Medulla oblongata (tissue), 1 donor: ENCODE data around the gene BICD2.
A peak's percentile ranks its signal among the peaks of the same experiment; 100 is the strongest.

Experiments used
- DNase-seq: peaks from one replicate; pipeline ENCODE4 v3.0.0-alpha.2; 2015; ENCODE audit errors: extremely low spot score

The BICD2 gene

DNA sequence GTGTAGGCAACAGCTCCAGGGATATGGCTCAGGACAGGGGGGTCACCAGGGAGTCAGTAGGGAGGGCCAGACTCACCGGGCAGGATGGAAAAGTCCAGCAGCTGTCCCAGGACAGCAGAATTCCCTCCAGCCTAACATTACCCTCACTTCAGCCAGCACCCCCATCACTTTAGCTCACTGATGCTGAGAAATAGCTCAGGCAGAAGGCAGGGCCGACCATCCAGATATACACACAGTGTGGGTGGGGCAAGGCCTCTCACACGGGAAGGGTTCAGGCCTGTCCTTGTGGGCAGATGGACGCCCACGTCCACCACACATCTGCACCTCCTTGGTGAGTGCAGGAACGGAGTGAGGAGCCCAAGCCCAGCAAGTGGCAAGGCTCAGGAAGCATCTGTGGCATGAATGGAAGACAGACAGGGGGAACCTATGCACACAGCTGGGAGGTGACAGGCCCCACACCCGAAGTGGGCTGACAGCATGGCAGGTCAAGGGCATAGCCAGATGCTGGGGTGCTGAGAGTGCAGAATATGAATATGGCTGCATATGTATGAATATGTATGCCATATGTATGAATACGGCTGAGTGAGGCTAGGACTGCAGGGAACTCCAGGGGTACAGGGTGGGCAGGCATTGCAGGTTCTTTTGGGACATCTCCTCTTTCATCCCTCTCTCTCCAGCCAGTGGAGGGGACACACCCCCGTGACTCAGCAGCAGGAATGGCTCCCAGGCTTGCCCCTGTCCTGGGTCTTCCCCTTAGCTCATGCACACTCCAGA lies 17.0 kb downstream of the BICD2 start:
- DNase-seq, result no peak

DNA sequence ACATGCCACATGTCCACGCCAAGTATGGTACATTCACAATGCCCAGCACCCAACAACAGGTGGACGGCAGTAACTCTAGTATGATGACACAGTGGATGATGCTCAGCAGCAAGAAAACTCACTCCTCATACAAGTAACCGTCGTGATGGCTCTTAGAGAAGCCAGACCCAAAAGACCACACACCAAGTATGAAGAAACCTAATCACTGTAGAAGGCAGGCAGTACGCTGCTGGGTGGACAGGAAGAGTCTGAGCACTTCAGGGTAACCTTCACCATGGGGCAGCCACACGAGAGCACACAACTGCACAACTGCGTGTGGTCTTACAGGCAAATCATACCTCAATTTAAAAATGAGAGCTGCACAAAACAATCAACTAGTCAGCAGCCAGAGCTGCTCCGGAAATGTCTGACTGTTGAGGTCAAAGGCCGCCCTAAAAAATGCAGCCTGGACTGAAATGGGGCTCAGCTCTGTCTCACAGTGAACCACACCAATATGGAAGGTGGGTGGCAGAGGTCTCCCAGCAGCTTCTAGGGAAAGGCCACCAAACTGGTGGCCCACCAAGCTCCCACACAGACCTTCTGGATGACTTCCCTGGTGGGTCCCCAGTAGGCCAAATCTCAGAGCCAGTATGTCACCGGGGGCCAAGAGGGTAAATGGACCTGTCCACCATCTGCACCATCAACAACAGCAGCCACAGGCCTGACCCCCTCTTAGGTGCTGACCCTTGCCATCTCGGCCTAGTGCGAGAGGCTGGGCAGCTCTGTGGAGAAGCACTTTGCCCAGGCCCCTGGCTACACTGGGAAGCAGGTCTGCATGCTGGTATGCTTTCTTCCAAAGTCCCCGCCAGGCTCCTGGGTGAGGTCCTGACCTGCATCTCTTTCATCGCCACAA lies 17.8 kb downstream of the BICD2 start:
- no peak for DNase-seq

DNA sequence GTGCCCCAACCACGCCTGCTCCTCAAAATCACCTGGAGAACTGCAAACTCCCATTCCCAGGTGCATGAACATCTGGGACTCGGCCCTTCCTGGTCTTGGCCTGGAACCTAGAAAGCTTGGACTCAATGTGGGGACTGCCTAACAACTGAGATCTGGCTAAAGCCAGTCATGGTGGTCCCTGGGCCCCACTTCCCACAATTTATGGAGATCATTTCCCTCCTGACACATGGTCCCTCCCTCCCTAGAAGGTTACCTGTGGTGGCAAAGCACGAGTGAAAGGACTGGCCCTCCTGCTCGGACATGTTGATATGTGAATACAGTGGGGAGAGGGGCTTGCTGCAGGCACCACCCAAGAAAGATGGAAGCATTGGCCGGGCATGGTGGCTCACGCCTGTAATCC lies 18.8 kb downstream of the BICD2 start:
- DNase-seq, result no peak

DNA sequence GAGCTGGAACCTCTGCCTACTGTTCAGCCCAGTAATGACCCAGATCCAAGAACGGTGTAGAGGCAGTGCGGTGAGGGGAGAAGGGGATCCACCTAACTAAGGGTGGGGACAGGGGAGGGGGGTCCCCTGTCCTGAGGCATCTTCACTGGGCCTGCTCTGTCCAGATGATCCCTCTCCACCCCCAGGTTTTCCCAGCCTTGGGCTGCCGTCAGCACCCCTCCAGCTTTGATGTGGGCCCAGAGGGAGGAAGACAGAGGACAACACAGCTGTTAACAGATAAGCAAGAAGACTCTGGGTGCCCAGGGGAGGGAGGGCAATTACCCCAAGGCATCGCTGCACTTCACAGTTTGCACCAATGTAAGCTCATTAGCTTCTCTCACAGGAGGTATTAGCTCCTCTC lies 19.3 kb downstream of the BICD2 start:
- DNase-seq, result no peak

DNA sequence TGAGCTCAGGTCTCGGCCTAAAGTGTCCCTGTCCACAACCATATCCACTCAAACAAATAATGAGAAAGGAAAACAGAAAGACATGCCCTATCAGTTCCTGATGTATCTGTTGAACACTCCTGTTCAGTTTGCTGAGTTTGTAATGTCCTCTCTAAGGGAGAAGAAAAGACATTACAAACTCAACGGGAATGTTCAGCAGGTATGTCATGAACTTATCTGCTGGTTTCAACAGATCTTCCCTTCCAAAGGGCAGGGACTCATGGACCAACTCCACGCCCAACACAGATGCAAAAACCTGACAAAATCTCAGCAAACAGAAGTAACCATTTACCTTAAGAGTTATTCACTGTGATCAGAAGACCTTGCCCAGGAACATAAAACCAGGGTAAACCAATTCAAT lies 23.7 kb downstream of the BICD2 start:
- DNase-seq, result no peak

DNA sequence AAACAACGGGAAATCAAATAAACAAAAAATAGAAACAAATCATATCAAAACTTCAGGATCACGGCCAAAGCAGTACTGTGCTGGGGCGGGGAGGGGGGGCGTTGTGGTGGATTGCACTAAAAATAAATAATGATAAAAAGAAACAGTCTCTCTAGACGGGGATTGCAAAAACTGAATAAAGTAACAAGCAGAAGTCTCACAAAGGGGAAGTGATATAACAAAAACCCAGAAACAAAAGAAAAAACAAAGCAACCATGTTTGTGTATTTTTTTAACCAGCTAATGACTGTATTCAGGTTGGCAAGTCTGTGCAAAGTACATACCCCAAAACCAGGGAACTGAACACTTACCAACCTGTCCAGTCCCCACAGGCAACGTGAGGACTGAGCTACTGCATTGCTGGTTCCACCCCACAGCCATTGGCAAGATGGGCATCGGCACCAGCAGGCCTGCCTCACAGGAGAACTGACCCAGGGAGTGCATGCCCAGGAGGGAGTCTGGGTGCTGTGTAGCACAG lies 24.1 kb downstream of the BICD2 start:
- DNase-seq, result no peak

DNA sequence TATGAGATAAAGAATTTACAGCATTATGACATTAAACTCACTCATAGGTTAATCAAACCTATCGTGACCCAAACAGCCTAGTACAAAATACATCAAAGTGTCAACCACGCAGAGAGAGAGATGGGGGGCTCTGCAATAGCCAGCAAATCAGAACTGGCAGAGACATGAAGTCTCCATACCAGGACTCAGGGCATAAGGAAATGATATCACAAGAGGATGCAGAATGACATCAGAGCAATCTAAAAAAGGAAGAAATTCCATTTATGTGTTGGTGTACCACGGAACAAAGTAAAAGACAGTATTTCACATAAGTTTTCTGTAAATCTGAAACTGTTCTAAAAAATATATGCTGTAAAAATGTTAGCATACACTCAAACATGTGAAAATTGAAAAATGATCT lies 24.6 kb downstream of the BICD2 start:
- no peak for DNase-seq

DNA sequence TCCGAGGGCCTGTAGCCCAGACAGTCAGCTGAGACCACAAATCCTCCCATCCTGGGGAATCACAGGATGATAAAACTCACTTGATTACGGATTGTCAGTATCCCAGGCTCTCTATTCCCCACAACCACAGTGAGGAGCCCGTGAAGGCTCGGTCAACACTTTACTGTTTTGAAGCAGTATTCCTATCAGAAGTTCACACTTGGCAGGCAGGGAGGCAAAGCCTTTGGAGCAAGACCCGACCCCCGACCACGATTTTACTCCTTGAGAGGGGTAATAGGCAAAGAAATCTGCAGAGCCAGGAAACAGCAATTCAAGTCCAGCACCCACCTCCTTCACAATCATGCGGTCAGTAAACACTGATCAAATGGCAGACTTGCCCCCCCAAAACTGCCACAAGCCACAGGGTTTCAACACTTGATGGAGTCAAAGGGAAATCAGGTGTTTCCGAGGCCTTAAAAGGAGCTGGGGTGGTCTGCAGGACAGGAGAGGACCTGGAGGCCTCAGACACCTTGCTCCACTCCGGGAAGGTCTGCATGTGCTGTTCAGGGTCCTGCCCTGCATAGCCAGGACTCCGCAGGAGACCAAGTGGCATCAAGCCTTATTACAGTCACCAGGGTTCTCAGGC lies 25.2 kb downstream of the BICD2 start:
- DNase-seq, result no peak

DNA sequence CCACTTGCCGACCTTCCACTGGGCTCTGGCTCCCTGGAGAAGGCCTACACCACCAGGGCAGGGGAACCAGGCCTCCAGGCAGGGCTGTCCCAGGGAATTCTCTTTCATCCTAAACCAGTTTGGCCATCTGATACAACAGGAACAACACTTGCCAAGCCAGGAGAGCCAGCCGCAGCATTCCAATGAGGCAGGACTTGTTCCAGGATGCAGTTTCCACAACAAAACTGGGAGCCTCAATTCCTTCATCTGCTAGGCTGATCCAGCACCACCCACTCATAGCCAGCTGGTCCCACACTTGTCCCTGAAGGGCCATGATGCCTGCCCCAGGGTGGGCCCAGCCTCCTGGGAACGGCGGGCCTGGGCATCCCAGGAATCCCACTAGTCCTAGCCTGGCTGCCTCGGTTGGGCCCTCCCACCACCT lies 26.0 kb downstream of the BICD2 start:
- DNase-seq, result peak; percentile 56

DNA sequence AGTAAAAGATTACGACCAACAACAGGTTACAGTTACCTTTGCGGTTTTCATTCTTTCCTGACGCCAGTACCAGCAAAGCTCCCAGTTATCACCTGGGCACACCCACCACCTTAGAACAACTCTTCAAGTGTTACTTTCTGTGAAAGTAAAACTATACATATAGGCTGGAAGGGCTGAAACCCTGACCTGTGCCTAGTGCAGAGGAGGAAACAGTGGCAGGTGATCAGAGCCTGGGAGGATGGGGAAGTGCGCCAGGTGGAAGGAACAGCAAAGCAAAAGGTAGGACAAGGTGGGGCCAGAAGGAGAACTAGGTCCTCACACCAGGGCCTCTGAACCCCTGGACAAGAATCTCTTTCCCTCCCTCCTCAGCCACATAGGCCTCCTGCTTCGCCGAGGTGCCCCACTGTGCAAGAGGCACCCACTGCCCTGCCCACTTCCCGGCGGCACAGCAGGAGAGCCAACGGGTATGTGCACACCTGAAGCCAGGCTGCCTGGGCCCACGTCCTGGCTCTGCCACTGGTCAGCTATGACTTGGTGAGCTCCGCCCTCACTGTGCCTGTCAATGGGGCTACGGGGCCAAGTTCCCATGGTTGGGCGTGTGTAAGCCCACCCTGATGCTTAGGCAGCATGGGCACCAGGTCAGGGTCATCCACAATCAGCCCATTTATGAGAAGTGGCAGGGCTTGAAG lies 26.9 kb downstream of the BICD2 start:
- no peak for DNase-seq

DNA sequence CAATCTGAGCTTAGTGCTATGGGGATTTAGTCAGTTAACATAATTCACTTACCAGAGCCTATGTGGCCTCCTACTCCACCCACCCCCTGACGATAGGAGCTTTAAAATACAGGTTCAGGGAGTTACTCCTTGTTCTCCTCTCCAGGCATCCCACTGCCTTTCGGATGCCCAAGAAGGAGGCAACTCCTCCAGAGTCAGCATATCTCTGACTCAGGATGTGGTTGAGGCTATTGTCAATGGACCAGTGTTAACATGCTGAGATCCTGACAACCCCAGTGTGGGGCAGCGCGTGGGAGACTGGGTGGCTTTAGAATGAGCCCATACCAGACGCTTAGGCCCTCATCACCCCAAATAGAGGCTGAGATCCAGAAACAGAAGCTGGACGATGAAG lies 27.4 kb downstream of the BICD2 start:
- no peak for DNase-seq

DNA sequence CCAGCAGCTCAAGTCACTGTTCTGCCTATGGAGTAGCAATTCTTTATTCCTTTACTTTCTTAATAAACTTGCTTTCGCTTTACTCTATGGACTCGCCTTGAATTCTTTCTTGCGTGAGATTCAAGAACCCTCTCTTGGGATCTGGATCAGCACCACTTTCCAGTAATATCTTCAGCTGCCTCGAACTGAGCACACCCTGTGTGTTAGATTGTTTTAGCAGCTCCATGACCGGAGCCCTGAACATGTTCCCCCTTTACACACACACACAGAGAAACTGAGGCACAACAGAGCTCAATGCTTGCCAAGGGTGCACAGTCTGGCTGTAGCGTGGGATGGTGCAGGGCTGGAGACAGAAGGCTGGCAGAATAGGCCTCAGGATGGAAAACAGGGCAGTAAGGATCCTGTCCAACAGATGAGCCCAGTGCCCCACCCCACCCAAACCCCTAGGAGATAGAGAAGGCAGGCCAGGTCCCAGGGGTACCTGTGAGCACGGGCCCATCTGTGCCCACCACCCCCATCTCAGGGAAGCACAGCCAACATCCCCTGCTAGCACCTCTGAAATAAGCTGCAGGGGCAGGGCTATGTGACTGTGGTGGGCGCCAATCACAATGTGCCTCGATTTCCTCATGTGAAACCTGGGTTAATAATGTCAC lies 27.9 kb downstream of the BICD2 start:
- DNase-seq, result no peak

DNA sequence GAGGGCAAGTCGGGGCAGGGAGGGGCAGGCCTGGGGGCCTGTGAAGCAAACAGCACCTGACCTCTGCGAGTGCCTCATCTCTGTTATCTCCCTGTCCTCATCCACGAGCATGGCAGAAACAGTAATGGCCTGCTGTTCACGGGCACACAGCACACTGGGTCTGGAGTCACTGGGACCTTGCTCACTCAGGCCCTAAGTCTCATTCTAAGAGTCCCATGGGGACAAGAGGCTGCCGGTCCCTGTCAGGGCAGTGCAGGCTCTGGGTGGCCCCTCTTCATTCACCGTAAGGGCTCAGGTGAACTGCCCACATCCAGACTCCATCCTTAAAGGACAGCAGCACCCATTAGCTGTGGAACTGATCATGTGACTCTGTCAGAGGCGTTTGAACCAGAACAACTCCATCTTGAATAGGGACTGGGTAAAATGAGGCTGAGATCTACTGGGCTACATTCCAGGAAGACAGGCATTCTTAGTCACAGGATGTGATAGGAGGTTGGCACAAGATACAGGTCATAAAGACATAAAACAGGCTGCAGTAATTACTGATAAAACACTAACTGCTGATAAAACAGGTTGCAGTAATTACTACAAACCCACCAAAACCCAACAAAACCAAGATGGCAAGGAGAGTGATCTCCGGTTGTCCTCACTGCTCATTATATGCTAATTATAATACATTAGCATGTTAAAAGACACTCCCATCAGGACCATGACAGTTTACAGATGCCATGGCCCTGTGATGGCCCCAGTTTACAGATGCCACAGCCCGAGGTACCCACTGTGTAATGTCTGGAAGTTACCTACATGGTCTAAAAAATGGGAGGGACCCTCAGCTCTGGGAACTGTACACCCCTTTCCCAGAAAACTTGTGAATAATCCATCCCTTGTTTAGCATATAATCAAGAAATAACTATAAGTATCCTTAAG lies 28.7 kb downstream of the BICD2 start:
- DNase-seq, result no peak

DNA sequence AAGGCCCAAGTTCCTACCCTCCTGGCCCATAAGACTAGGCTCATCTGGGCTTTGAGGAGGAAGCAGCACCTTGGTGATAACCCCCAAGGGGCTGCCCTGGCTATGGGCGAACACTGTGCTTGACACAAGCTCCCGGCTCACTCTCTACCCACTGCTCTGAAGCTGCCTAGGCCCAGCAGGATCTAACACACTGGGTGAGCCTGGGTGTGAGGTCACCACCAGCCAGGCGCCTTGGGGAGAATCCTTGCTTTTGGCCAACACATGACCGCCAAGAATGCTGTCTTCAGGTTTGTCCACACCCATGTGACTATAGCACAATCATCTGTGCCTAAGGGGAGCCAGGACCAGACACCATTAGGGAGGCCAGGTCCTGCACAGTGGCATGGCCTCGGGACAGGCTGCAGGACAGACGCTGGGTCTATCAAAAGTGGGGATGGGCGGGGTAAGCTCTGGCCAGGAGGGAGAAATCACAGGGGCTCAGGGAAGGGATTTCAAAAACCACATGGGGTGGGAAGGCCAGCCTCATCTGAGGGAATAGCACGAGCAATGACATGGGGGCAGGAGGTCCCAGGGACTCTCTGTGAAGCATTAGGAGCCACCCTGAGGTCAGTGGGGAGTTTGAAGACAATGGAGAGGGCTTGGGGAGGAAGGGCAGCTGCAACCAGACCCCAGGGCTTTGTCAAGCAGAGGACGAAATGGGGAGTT lies 29.6 kb downstream of the BICD2 start:
- no peak for DNase-seq

DNA sequence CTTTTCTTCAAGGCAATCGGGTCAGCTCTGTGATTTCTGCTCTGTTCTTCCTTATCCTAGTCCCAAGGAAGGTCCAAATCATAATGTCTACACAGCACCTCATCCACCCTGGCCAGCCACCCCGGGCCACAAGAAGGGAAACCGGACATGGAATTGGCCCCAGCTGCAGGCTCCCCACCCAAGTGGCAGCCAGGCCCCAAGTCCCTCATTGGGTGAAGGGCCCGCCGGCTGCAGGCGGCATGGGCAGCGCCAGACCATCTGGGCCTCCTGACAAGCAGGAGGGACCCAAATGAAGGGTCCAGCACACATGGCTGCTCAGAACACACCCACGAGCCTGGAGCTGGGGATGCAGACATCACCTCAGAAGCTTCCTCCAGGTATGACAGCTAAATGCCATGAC lies 33.7 kb downstream of the BICD2 start:
- no peak for DNase-seq

DNA sequence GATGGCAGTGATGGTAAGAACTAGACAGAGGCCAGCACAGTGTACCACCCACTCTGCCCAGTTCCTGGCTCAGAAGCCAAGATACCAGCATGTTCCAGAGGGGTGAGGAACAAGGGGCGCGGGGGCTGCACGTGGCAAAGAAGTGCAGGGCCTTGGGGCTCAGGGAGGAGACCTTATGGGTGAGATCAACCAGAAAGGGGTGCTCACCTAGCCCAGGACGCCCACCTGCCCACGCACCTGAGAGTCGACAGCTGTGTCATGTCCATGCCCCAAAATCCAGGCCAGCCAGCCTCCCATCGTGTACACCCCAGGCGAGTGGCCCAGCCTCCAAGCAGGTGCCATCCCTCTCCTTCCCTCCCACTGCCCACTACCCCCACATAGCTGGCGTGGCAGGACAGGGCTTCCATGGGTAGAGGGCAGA lies 34.9 kb downstream of the BICD2 start:
- DNase-seq, result no peak

DNA sequence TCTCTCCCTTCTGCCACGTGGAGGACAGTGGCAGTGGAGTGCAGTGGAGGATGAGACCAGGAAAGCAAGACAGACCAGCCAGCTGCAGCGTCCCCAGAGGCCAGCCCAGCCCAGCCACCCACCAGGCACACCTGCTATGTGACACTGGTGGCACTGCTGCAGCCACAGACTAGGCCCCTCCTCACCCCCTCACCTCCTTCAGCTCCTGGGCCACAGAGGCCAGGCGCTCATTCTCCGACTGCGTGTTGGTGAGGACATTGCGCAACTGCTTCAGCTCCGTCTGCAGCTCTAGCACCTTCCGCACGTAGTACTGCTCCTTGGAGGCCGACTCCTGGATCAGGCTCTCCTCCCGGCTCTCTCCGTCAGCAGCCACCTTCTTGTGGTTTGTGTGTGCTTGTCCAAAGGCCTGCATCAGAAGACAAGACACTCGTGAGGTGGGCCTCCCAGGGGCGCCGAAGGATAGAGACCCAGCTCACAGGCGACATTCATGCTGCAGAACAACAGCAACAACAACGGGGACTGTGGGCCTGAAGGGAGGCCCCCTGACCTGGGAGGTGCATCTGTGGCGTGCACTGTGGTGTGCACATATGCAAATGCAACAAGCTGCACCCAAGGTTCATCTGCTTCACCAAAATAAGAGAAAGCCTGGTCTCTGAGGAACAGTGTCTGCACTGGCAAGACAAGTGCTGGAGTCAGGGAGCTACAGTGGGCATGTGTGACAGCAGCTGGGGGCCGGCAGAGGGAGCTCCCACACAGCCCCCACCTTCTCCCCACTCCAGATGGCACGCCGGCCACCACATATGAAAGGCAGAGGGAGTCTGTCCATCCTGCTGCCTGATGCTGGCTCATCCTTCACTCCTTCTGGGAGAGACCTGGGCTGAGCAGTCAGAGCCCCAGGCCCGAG lies 35.5 kb downstream of the BICD2 start:
- peak; percentile 76 for DNase-seq
